B cell (primary cell): ENCODE measurements around the gene BTF3. TPM values are rescaled to one million over a fixed set of nuclear protein-coding genes. Genes with fewer than 3 reads are reported as not detected.

Experiments used
- ATAC-seq: fragments of 200-7000 bp; cut with Tn5 transposase; one replicate; pipeline ENCODE4 v1.10.0; 2021; ENCODE audit warnings: low read depth, mild to moderate bottlenecking, moderate number of reproducible peaks, moderate library complexity
- CTCF ChIA-PET: fragments of 350-600 bp; sonication (Branson Sonifier 250); formaldehyde crosslinking; loops from one replicate; lab custom pipeline; 2021; ENCODE audit warnings: antibody characterized with exemption, inconsistent platforms; lab: Charles Lee
- POLR2A ChIA-PET: fragments of 350-600 bp; sonication (Branson Sonifier 250); formaldehyde crosslinking; loops from one replicate; lab custom pipeline; 2021; ENCODE audit warnings: antibody characterized with exemption; lab: Charles Lee
- DNase-seq: peaks from one replicate; pipeline ENCODE4 v3.0.0; 2013
- H2AFZ ChIP-seq: 2 replicates; pipeline ENCODE4 v1.6.1; 2012; ENCODE audit warnings: mild to moderate bottlenecking, low read depth, low read length; ENCODE audit not compliant: insufficient read depth, poor library complexity, severe bottlenecking
- H3K27ac ChIP-seq, 2 donors: 1 replicate in 1 of 2; 2 replicates in 1 of 2; pipeline ENCODE4 v1.5.1; 2012 to 2013; ENCODE audit warnings: low read length in 2 of 2, mild to moderate bottlenecking in 2 of 2, moderate library complexity in 1 of 2
- H3K27me3 ChIP-seq, 4 experiments: fragments of 200-600 bp in 1 of 4; sonication (generic) in 1 of 4; replicated peaks in 1 of 4; 1 replicate in 2 of 4; 2 replicates in 2 of 4; pipeline versions ENCODE4 v1.6.1 to v1.7.0; 2013 to 2016; ENCODE audit warnings: low read length in 3 of 4, mild to moderate bottlenecking in 2 of 4, mixed read lengths in 1 of 4, moderate library complexity in 1 of 4; ENCODE audit not compliant: insufficient read depth in 4 of 4, control insufficient read depth in 3 of 4; ENCODE audit errors: control extremely low read depth in 1 of 4
- H3K36me3 ChIP-seq, 2 experiments: replicated peaks in 1 of 2; 1 replicate in 1 of 2; 2 replicates in 1 of 2; pipeline versions ENCODE4 v1.6.1 to v1.7.1; 2013; ENCODE audit warnings: low read length in 1 of 2; ENCODE audit not compliant: insufficient read depth in 2 of 2, control insufficient read depth in 1 of 2; ENCODE audit errors: control extremely low read depth in 1 of 2, extremely low read depth in 1 of 2
- H3K4me1 ChIP-seq, 2 donors: fragments of 200-600 bp in 1 of 2; sonication (generic) in 1 of 2; 1 replicate in 1 of 2; 2 replicates in 1 of 2; pipeline versions ENCODE4 v1.5.1 to v1.6.1; 2013 to 2017; ENCODE audit warnings: low read length in 2 of 2; ENCODE audit not compliant: control insufficient read depth in 2 of 2, insufficient read depth in 2 of 2
- H3K4me2 ChIP-seq: replicated peaks from 2 replicates; pipeline ENCODE3; 2012; ENCODE audit warnings: mild to moderate bottlenecking, low read depth, low read length; ENCODE audit not compliant: poor library complexity, severe bottlenecking
- H3K4me3 ChIP-seq, 5 experiments: fragments of 200-600 bp in 1 of 5; sonication (generic) in 1 of 5; 1 replicate in 3 of 5; 2 replicates in 2 of 5; pipeline versions ENCODE4 v1.5.1 to v1.7.0; 2011 to 2016; ENCODE audit warnings: low read length in 4 of 5, mild to moderate bottlenecking in 4 of 5, low read depth in 2 of 5, control low read depth in 1 of 5, moderate library complexity in 1 of 5; ENCODE audit not compliant: insufficient read depth in 1 of 5; ENCODE audit errors: control extremely low read depth in 1 of 5, extremely low read depth in 1 of 5
- H3K79me2 ChIP-seq: fragments of 200-600 bp; sonication (generic); one replicate; pipeline ENCODE4 v1.6.0; 2016; ENCODE audit warnings: low read length; ENCODE audit not compliant: control insufficient read depth, insufficient read depth
- H3K9ac ChIP-seq: fragments of 200-600 bp; sonication (generic); 2 replicates; pipeline ENCODE4 v1.6.1; 2017; ENCODE audit warnings: mild to moderate bottlenecking, low read length, moderate library complexity
- H3K9me3 ChIP-seq, 3 donors: one replicate each; pipeline versions ENCODE4 v1.6.1 to v1.7.1; 2013; ENCODE audit warnings: low read length in 2 of 3; ENCODE audit not compliant: control insufficient read depth in 2 of 3, insufficient read depth in 1 of 3; ENCODE audit errors: control extremely low read depth in 1 of 3
- H4K20me1 ChIP-seq: 2 replicates; pipeline ENCODE4 v1.6.0; 2012; ENCODE audit warnings: mild to moderate bottlenecking, low read length; ENCODE audit not compliant: insufficient read depth, control insufficient read depth, poor library complexity, severe bottlenecking
- H3K27ac Mint-ChIP-seq: one replicate; pipeline ENCODE4 v1.8.0; 2021; ENCODE audit warnings: mixed read lengths
- H3K27me3 Mint-ChIP-seq: one replicate; pipeline ENCODE4 v1.8.0; 2021; ENCODE audit warnings: mixed read lengths
- H3K4me1 Mint-ChIP-seq: one replicate; pipeline ENCODE4 v1.8.0; 2021; ENCODE audit warnings: mixed read lengths
- H3K4me3 Mint-ChIP-seq: one replicate; pipeline ENCODE4 v1.8.0; 2021; ENCODE audit warnings: mixed read lengths
- H3K9me3 Mint-ChIP-seq: one replicate; pipeline ENCODE4 v1.8.0; 2022; ENCODE audit warnings: mixed read lengths; ENCODE audit not compliant: insufficient read depth
- EZH2 ChIP-seq: IDR thresholded peaks from 2 replicates; pipeline ENCODE4 v1.6.1; 2012; ENCODE audit warnings: borderline replicate concordance, low read depth, mild to moderate bottlenecking, moderate library complexity, low read length; ENCODE audit not compliant: insufficient read depth, poor library complexity, severe bottlenecking
- WGBS: methylation state at CpG from one replicate; pipeline ENCODE4 v1.1.5; 2013; ENCODE audit warnings: missing lambda C conversion rate; ENCODE audit not compliant: insufficient coverage; 5-methylcytosine and 5-hydroxymethylcytosine counted together
- intact Hi-C: fragments of 100-400 bp; cut with micrococcal nuclease; formaldehyde crosslinking; loops from one replicate; pipeline ENCODE4 v1.10.0; 2022
- polyA plus RNA-seq: library from polyadenylated mRNA; depleted of rRNA; stranded (reverse); fragments of >200 nt; gene quantifications from 2 replicates; pipeline ENCODE4 v1.2.3, GENCODE V29; 2012
- total RNA-seq, 2 donors: library from RNA; stranded (reverse); fragments of 120-200 nt in 1 of 2; gene quantifications; 1 replicate in 1 of 2; 2 replicates in 1 of 2; pipeline versions ENCODE4 v1.2.3 to v1.2.4, GENCODE V29; 2013 to 2022
- TF ChIP-seq, protein P1 (sequence below): fragments of 200-600 bp; IDR thresholded peaks from one replicate; pipeline ENCODE4 v1.8.0; 2022; ENCODE audit warnings: antibody characterized with exemption, mild to moderate bottlenecking

The BTF3 gene
- total and polyA plus RNA-seq, 2 donors (not counting 1 experiment from before 2014, with no cell fraction given), result 309 to 466 TPM

DNA sequence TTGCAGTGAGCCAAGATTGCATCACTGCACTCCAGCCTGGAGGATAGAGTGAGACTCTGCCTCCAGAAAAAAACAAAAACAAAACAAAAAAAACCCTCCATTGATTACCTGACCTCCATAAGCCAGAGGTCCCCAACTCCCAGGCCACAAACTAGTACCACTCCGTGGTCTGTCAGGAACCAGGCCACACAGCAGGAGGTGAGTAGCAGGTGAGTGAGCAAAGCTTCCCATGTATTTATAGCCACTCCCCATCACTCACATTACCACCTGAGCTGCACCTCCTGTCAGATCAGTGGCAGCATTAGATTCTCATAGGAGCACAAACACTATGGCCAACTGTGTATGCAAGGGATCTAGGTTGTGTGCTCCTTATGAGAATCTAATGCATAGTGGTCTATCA lies 13.7 kb upstream of the BTF3 start:
- Mint-ChIP-seq H3K9me3 (no peaks in the 10 kb centered on the region), H3K4me3 (no peak overlapping the region), H3K27me3 (peaks cover 52% of the 10 kb centered on the region), H3K4me1 (no peaks in the 10 kb centered on the region), H3K27ac (no peak overlapping the region)
- no peak overlapping the region for H3K9ac ChIP-seq
- H3K36me3 ChIP-seq, result no peaks in the 10 kb centered on the region
- ChIA-PET CTCF (no interaction called here), POLR2A (no interaction called here)
- no peak overlapping the region for H3K4me3 ChIP-seq
- no peaks in the 10 kb centered on the region for H4K20me1 ChIP-seq
- WGBS, result 83% methylated on average over 1 of the region's 1 CpG
- ATAC-seq (no peak), DNase-seq (no peak)
- no peaks in the 10 kb centered on the region for H3K4me1 ChIP-seq
- intact Hi-C loops, result no loop called here
- H2AFZ ChIP-seq, result no peak overlapping the region
- no peak overlapping the region for H3K27ac ChIP-seq
- no peaks in the 10 kb centered on the region for H3K79me2 ChIP-seq
- peaks cover 0 to 4% (median 2%) of the 10 kb centered on the region in 4 experiments for H3K27me3 ChIP-seq
- H3K4me2 ChIP-seq, result no peak overlapping the region
- no peaks in the 10 kb centered on the region for H3K9me3 ChIP-seq
- TF ChIP-seq, protein P1, sequence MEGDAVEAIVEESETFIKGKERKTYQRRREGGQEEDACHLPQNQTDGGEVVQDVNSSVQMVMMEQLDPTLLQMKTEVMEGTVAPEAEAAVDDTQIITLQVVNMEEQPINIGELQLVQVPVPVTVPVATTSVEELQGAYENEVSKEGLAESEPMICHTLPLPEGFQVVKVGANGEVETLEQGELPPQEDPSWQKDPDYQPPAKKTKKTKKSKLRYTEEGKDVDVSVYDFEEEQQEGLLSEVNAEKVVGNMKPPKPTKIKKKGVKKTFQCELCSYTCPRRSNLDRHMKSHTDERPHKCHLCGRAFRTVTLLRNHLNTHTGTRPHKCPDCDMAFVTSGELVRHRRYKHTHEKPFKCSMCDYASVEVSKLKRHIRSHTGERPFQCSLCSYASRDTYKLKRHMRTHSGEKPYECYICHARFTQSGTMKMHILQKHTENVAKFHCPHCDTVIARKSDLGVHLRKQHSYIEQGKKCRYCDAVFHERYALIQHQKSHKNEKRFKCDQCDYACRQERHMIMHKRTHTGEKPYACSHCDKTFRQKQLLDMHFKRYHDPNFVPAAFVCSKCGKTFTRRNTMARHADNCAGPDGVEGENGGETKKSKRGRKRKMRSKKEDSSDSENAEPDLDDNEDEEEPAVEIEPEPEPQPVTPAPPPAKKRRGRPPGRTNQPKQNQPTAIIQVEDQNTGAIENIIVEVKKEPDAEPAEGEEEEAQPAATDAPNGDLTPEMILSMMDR, result no peak
- TF ChIP-seq EZH2, result no peak

GRCh38 chr5:73485715-73486114 lies 12.5 kb upstream of the BTF3 start:
- intact Hi-C loops, result no loop called here

More at GRCh38 chr5:73485715-73486114, 12.5 kb upstream of the BTF3 start:
- H3K27me3 Mint-ChIP-seq, result peaks cover 53% of the 10 kb centered on the region
- no peak overlapping the region for H3K27ac Mint-ChIP-seq
- Histone ChIP-seq H3K27ac (no peak overlapping the region), H3K79me2 (no peaks in the 10 kb centered on the region), H3K4me1 (no peaks in the 10 kb centered on the region), H2AFZ (no peak overlapping the region), H3K36me3 (no peaks in the 10 kb centered on the region), H3K27me3 (peaks cover 0 to 4% (median 2%) of the 10 kb centered on the region in 4 experiments), H3K9me3 (no peaks in the 10 kb centered on the region), H4K20me1 (no peaks in the 10 kb centered on the region), H3K4me2 (no peak overlapping the region), H3K9ac (no peak overlapping the region), H3K4me3 (no peak overlapping the region)
- DNase-seq (no peak), ATAC-seq (no peak)
- no peaks in the 10 kb centered on the region for H3K4me1 Mint-ChIP-seq
- no peak overlapping the region for H3K4me3 Mint-ChIP-seq
- no peaks in the 10 kb centered on the region for H3K9me3 Mint-ChIP-seq
- CTCF ChIA-PET, result no interaction called here
- POLR2A ChIA-PET, result no interaction called here
- TF ChIP-seq, protein P1, result no peak
- no peak for TF ChIP-seq EZH2
- WGBS, result 100% methylated on average over 1 of the region's 3 CpGs
